Left cardiac atrium (tissue), 4 donors: Measurements from ENCODE around the gene ABLIM1. TPM values are rescaled to one million over a fixed set of nuclear protein-coding genes. Genes with fewer than 3 reads are reported as not detected.
A peak's percentile ranks its signal among the peaks of the same experiment; 100 is the strongest.
"Not testable (repeated sequence)": the region's sequence is repeated elsewhere in the genome, so short reads cannot be mapped to it uniquely, and the experiment has no call there.

Source experiments
- ATAC-seq, 2 donors: fragments of 200-7000 bp; cut with Tn5 transposase; one replicate each; pipeline ENCODE4 v1.9.1; 2020; ENCODE audit warnings: mild to moderate bottlenecking in 2 of 2, moderate library complexity in 2 of 2
- DNase-seq: peaks from one replicate; pipeline ENCODE4 v3.0.0-alpha.2; 2020
- intact Hi-C, 2 donors: fragments of 100-400 bp; cut with DNase I; formaldehyde crosslinking; loops; one replicate each; pipeline versions ENCODE4 v1.14.1 to v1.15.1; 2022 to 2023
- long read RNA-seq: library from polyadenylated mRNA; unstranded; transcript quantifications from one replicate; pipeline ENCODE4 v2.0.0, GENCODE V29; 2021
- total RNA-seq, 2 donors: library from RNA; stranded (reverse); fragmentation: NEBNext Ultra II Directional; extraction: Animal tissue kit (Norgen Biotek cat#: 25700); gene quantifications; one replicate each; pipeline ENCODE4 v1.2.1, GENCODE V29; 2021
- donor health status: DM: no; HTN: yes; CAD: no.
- donor health status: DM: no; HTN: yes; CAD: no; lungs with severe emphysema.
- donor health status: DM: yes; HTN: yes; CAD: no.
- donor health status: Dilated cardiomyopathy.

Gene ABLIM1
- total RNA-seq: 100 to 1,000 TPM; 292 to 305 TPM
- long read RNA-seq, partial matches to known transcripts: 12 of 192 reads
- long read RNA-seq, other reads (novel, unspliced or antisense): 180 of 192 reads

GRCh38 chr10:114658175-114658574, at the start of gene ABLIM1:
Gene ABLIM1 (minus strand): TSS chr10:114658275. CDS start chr10:114658200, 75 bp downstream.
- DNase-seq (no peak), ATAC-seq (no peak)
- intact Hi-C loops: no loop called here

- intact Hi-C loops: loop anchor here in 1 of 2 donors (5.0 kb wide), 1 partner anchor 76 kb away; no protein-coding TSS in a partner anchor
Measured at GRCh38 chr10:114706458-114707055, 48.5 kb upstream of the ABLIM1 start.

GRCh38 chr10:114704679-114705078, 46.6 kb upstream of the ABLIM1 start:
- no peak for ATAC-seq
- no peak for DNase-seq
- intact Hi-C loops: loop anchor here in 1 of 2 donors (5.0 kb wide), 1 partner anchor 78 kb away; no protein-coding TSS in a partner anchor

More at GRCh38 chr10:114706458-114707055, 48.5 kb upstream of the ABLIM1 start:
- ATAC-seq (peak; percentile 34 to 84), DNase-seq (no peak)

- ATAC-seq: peak in 1 of 2 donors; percentile 19
- intact Hi-C loops: loop anchor here in 1 of 2 donors (2.0 kb wide), 1 partner anchor 153 kb away; no protein-coding TSS in a partner anchor
- no peak for DNase-seq
Measured at GRCh38 chr10:114703377-114704107, 45.5 kb upstream of the ABLIM1 start.

GRCh38 chr10:114698271-114699061, 40.4 kb upstream of the ABLIM1 start:
- DNase-seq: no peak
- no peak for ATAC-seq
- intact Hi-C loops: loop anchor here (5.0 to 10.0 kb wide), 3 partner anchors 66 to 224 kb away; no protein-coding TSS in a partner anchor

GRCh38 chr10:114697061-114697598, 39.1 kb upstream of the ABLIM1 start:
- ATAC-seq (peak; percentile 71 to 95), DNase-seq (peak; percentile 79)
- intact Hi-C loops: loop anchor here (5.0 to 10.0 kb wide), 3 partner anchors 65 to 222 kb away; no protein-coding TSS in a partner anchor

- DNase-seq: not testable (repeated sequence)
- ATAC-seq: peak in 1 of 2 donors; percentile 8
- intact Hi-C loops: loop anchor here (5.0 to 10.0 kb wide), 3 partner anchors 64 to 222 kb away; no protein-coding TSS in a partner anchor
Measured at GRCh38 chr10:114696301-114696700, 38.2 kb upstream of the ABLIM1 start.

- intact Hi-C loops: loop anchor here (5.0 to 10.0 kb wide), 3 partner anchors 62 to 220 kb away; no protein-coding TSS in a partner anchor
- no peak for DNase-seq
- ATAC-seq: no peak
Measured at GRCh38 chr10:114694752-114695151, 36.7 kb upstream of the ABLIM1 start.

- intact Hi-C loops: loop anchor here in 1 of 2 donors (10.0 kb wide), 1 partner anchor 219 kb away; no protein-coding TSS in a partner anchor
- ATAC-seq: no peak
- no peak for DNase-seq
Measured at GRCh38 chr10:114694062-114694461, 36.0 kb upstream of the ABLIM1 start.

GRCh38 chr10:114691442-114691941, 33.4 kb upstream of the ABLIM1 start:
- DNase-seq: no peak
- intact Hi-C loops: loop anchor here in 1 of 2 donors (10.0 kb wide), 1 partner anchor 217 kb away; no protein-coding TSS in a partner anchor
- peak in 1 of 2 donors; percentile 42 for ATAC-seq

GRCh38 chr10:114688786-114689185, 30.7 kb upstream of the ABLIM1 start:
- DNase-seq (no peak), ATAC-seq (no peak)
- intact Hi-C loops: no loop called here

- DNase-seq: no peak
- intact Hi-C loops: no loop called here
- ATAC-seq: no peak
Measured at GRCh38 chr10:114687459-114687858, 29.4 kb upstream of the ABLIM1 start.

GRCh38 chr10:114686013-114686412, 27.9 kb upstream of the ABLIM1 start:
- ATAC-seq (no peak), DNase-seq (no peak)
- intact Hi-C loops: no loop called here

- ATAC-seq (peak; percentile 70 to 73), DNase-seq (peak; percentile 69)
- intact Hi-C loops: no loop called here
Measured at GRCh38 chr10:114685456-114685855, 27.4 kb upstream of the ABLIM1 start.

GRCh38 chr10:114684822-114685209, 26.7 kb upstream of the ABLIM1 start:
- intact Hi-C loops: loop anchor here in 1 of 2 donors (5.0 kb wide), 1 partner anchor 53 kb away; no protein-coding TSS in a partner anchor
- DNase-seq (no peak), ATAC-seq (peak; percentile 46 to 76)

- intact Hi-C loops: loop anchor here in 1 of 2 donors (5.0 kb wide), 1 partner anchor 52 kb away; no protein-coding TSS in a partner anchor
- peak; percentile 58 to 75 for ATAC-seq
- DNase-seq: peak; percentile 79
Measured at GRCh38 chr10:114684084-114684821, 26.2 kb upstream of the ABLIM1 start.

- ATAC-seq (peak; percentile 29 to 42), DNase-seq (peak; percentile 41)
- intact Hi-C loops: loop anchor here in 1 of 2 donors (5.0 kb wide), 1 partner anchor 51 kb away; no protein-coding TSS in a partner anchor
Measured at GRCh38 chr10:114683593-114683992, 25.5 kb upstream of the ABLIM1 start.
